PFSK-1 (cell line): ENCODE measurements around the gene ACSL3.

Experiments used
- FOXP2 ChIP-seq: optimal IDR thresholded peaks from 2 replicates; pipeline ENCODE3; 2011; ENCODE audit warnings: borderline replicate concordance, control low read depth, inconsistent platforms; ENCODE audit not compliant: insufficient read depth; ENCODE audit errors: extremely low read length, extremely low read depth
- POLR2AphosphoS5 ChIP-seq: IDR thresholded peaks from 2 replicates; pipeline ENCODE4 v1.6.1; 2012; ENCODE audit warnings: low read depth, mild to moderate bottlenecking, control low read depth, low read length, moderate library complexity
- REST ChIP-seq, 2 experiments: IDR thresholded peaks; 2 replicates each; pipeline versions ENCODE4 v1.6.1 to v1.8.0; 2011 to 2012; ENCODE audit warnings: low read depth in 2 of 2, low read length in 2 of 2, control low read depth in 1 of 2, inconsistent platforms in 1 of 2, mild to moderate bottlenecking in 1 of 2, moderate library complexity in 1 of 2; ENCODE audit not compliant: insufficient read depth in 1 of 2
- SIN3A ChIP-seq: IDR thresholded peaks from 2 replicates; pipeline ENCODE4 v1.6.1; 2012; ENCODE audit warnings: mild to moderate bottlenecking, low read length, moderate library complexity, borderline replicate concordance; ENCODE audit not compliant: insufficient read depth
- TAF1 ChIP-seq: IDR thresholded peaks from 2 replicates; pipeline ENCODE4 v1.6.1; 2012; ENCODE audit warnings: low read length, control low read depth, borderline replicate concordance; ENCODE audit not compliant: insufficient read depth

The ACSL3 gene

GRCh38 chr2:222902660-222903059 lies 41.8 kb downstream of the ACSL3 start:
- TF ChIP-seq POLR2AphosphoS5 (no peak), REST (IDR thresholded peaks at IDR 0.05; ENCODE audit: insufficient read depth in 1 of 2, low read depth in 2 of 2, low read length in 2 of 2) (no peak), SIN3A (no peak), FOXP2 (no peak), TAF1 (no peak)

GRCh38 chr2:222903234-222904220 lies 42.7 kb downstream of the ACSL3 start:
- TF ChIP-seq REST (IDR thresholded peaks at IDR 0.05; ENCODE audit: insufficient read depth in 1 of 2, low read depth in 2 of 2, low read length in 2 of 2) (no peak), POLR2AphosphoS5 (no peak), SIN3A (no peak), TAF1 (no peak), FOXP2 (no peak)

GRCh38 chr2:222904557-222905258 lies 43.9 kb downstream of the ACSL3 start:
- TF ChIP-seq FOXP2 = no peak
- TF ChIP-seq POLR2AphosphoS5 = no peak
- TF ChIP-seq SIN3A = no peak
- no peak for TF ChIP-seq TAF1
- TF ChIP-seq REST (IDR thresholded peaks at IDR 0.05; ENCODE audit: insufficient read depth in 1 of 2, low read depth in 2 of 2, low read length in 2 of 2) = no peak

- TF ChIP-seq TAF1 (no peak), REST (IDR thresholded peaks at IDR 0.05; ENCODE audit: insufficient read depth in 1 of 2, low read depth in 2 of 2, low read length in 2 of 2) (no peak), POLR2AphosphoS5 (no peak), SIN3A (no peak), FOXP2 (no peak)
Measured at GRCh38 chr2:222907048-222907447, 46.2 kb downstream of the ACSL3 start.
